K562 (cell line): ENCODE measurements around the gene PFKFB2. TPM values are rescaled to one million over a fixed set of nuclear protein-coding genes. Genes with fewer than 3 reads are reported as not detected.

ENCODE experiments used
- BCL6 ChIP-seq: fragments of 250-450 bp; sonication (Bioruptor Pico); IDR thresholded peaks from 2 replicates; pipeline ENCODE4 v1.4.0; 2020
- CBX2 ChIP-seq: fragments of 200-600 bp; sonication (generic); IDR thresholded peaks from one replicate; pipeline ENCODE4 v1.6.1; 2012; ENCODE audit warnings: mild to moderate bottlenecking, low read length, inconsistent platforms; ENCODE audit not compliant: insufficient read depth, poor library complexity, severe bottlenecking
- COPS2 ChIP-seq: fragments of 450-650 bp; conservative IDR thresholded peaks from 2 replicates; pipeline ENCODE4 v1.6.1; 2016; ENCODE audit warnings: mild to moderate bottlenecking, moderate library complexity
- CTCFL ChIP-seq: IDR thresholded peaks from 2 replicates; pipeline ENCODE4 v1.6.1; 2011; ENCODE audit warnings: borderline replicate concordance, low read depth, mild to moderate bottlenecking, moderate library complexity, low read length; ENCODE audit not compliant: insufficient read depth, poor library complexity, severe bottlenecking
- FOXA3 ChIP-seq, 2 experiments: fragments of 450-650 bp in 1 of 2; sonication (generic) in 1 of 2; formaldehyde crosslinking; IDR thresholded peaks in 1 of 2; conservative IDR thresholded peaks in 1 of 2; 2 replicates each; pipeline versions ENCODE4 v1.4.0 to v1.8.0; 2020 to 2022; ENCODE audit warnings: mild to moderate bottlenecking in 2 of 2, missing genetic modification reagents in 1 of 2
- FOXP1 ChIP-seq: sonication (generic); formaldehyde crosslinking; IDR thresholded peaks from 2 replicates; pipeline ENCODE4 v1.8.0; 2022; ENCODE audit warnings: mild to moderate bottlenecking, missing genetic modification reagents
- GMEB1 ChIP-seq: fragments of 250-450 bp; sonication (Bioruptor Pico); IDR thresholded peaks from 2 replicates; pipeline ENCODE4 v1.4.0; 2020; ENCODE audit warnings: mild to moderate bottlenecking
- GTF2F1 ChIP-seq: IDR thresholded peaks from 2 replicates; pipeline ENCODE4 v1.6.1; 2011; ENCODE audit warnings: low read depth, low read length, improper control_type of control experiment
- MBD2 ChIP-seq: sonication (generic); IDR thresholded peaks from 2 replicates; pipeline ENCODE4 v1.6.1; 2016; ENCODE audit warnings: low read depth, borderline replicate concordance
- NCOA1 ChIP-seq: fragments of 450-650 bp; IDR thresholded peaks from 2 replicates; pipeline ENCODE4 v1.6.1; 2016; ENCODE audit warnings: low read depth
- NFXL1 ChIP-seq: fragments of 450-650 bp; formaldehyde crosslinking; IDR thresholded peaks from 2 replicates; pipeline ENCODE4 v1.4.0; 2021; ENCODE audit warnings: mild to moderate bottlenecking
- RBM39 ChIP-seq: fragments of 200-400 bp; formaldehyde crosslinking; optimal IDR thresholded peaks from 2 replicates; pipeline ENCODE3; 2018; ENCODE audit warnings: low read depth, low read length
- SMARCC2 ChIP-seq: fragments of 450-650 bp; IDR thresholded peaks from 2 replicates; pipeline ENCODE4 v1.6.1; 2017; ENCODE audit warnings: antibody characterized with exemption, moderate library complexity, mild to moderate bottlenecking, low read depth
- SREBF2 ChIP-seq: sonication (generic); formaldehyde crosslinking; IDR thresholded peaks from 2 replicates; pipeline ENCODE4 v1.4.0; 2020; ENCODE audit warnings: mild to moderate bottlenecking, missing genetic modification reagents
- SRF ChIP-seq, 2 experiments: fragments of 250-450, 450-650 bp in 1 of 2; sonication (Bioruptor Pico) in 1 of 2; sonication (generic) in 1 of 2; formaldehyde crosslinking; IDR thresholded peaks; 2 replicates each; pipeline versions ENCODE4 v1.5.0 to v1.5.1; 2020 to 2022; ENCODE audit warnings: mild to moderate bottlenecking in 1 of 2, missing genetic modification reagents in 1 of 2
- SUPT5H ChIP-seq: fragments of 450-650 bp; IDR thresholded peaks from 2 replicates; pipeline ENCODE4 v1.6.1; 2016
- ZBTB2 ChIP-seq: fragments of 450-650 bp; IDR thresholded peaks from 2 replicates; pipeline ENCODE4 v1.6.1; 2016; ENCODE audit warnings: antibody characterized with exemption
- ZC3H11A ChIP-seq: IDR thresholded peaks from 2 replicates; pipeline ENCODE4 v1.6.1; 2012; ENCODE audit warnings: low read depth, low read length, improper control_type of control experiment
- ZNF165 ChIP-seq: fragments of 250-450 bp; sonication (Bioruptor Pico); IDR thresholded peaks from 2 replicates; pipeline ENCODE4 v1.4.0; 2020; ENCODE audit warnings: borderline replicate concordance
- ZNF217 ChIP-seq: sonication (generic); formaldehyde crosslinking; IDR thresholded peaks from 2 replicates; pipeline ENCODE4 v1.8.0; 2022; ENCODE audit warnings: mild to moderate bottlenecking, missing genetic modification reagents
- ZNF354B ChIP-seq: fragments of 250-450 bp; sonication (Bioruptor Pico); IDR thresholded peaks from 2 replicates; pipeline ENCODE4 v1.4.0; 2020
- ZNF445 ChIP-seq: fragments of 250-450 bp; sonication (Bioruptor Pico); IDR thresholded peaks from 2 replicates; pipeline ENCODE4 v1.4.0; 2020; ENCODE audit warnings: low read depth, mild to moderate bottlenecking, moderate library complexity
- ZNF764 ChIP-seq: fragments of 250-450 bp; sonication (Bioruptor Pico); IDR thresholded peaks from 2 replicates; pipeline ENCODE4 v1.4.0; 2020; ENCODE audit warnings: low read depth, mild to moderate bottlenecking, moderate library complexity
- ZNF830 ChIP-seq: fragments of 250-450 bp; sonication (Bioruptor Pico); IDR thresholded peaks from 2 replicates; pipeline ENCODE4 v1.5.0; 2021; ENCODE audit warnings: mild to moderate bottlenecking
- polyA plus RNA-seq, 8 experiments: library from polyadenylated mRNA; depleted of rRNA in 4 of 8; stranded (reverse) in 5 of 8; unstranded in 3 of 8; fragments of >200 nt; fragmentation: Nextera tagmentation in 2 of 8; fragmentation: Illumina TruSeq in 1 of 8; extraction: Ambion mirVana in 2 of 8; extraction: Trizol in 1 of 8; gene quantifications; 2 replicates each; pipeline versions ENCODE4 v1.2.1 to v1.2.3, GENCODE V29; 2011 to 2014; ENCODE audit warnings: inconsistent platforms in 1 of 8, missing spikeins in 1 of 8
- total RNA-seq, 7 experiments: library from RNA; depleted of rRNA in 6 of 7; stranded (reverse); fragments of >200 nt in 6 of 7; fragmentation: Illumina TruSeq in 2 of 7; extraction: Trizol in 2 of 7; gene quantifications; 2 replicates each; pipeline versions ENCODE4 v1.2.1 to v1.2.3, GENCODE V29; 2011 to 2021; ENCODE audit warnings: low replicate concordance in 1 of 7

PFKFB2 gene
- total and polyA plus RNA-seq, 9 of the 15 experiments (the other 6 are each of a cell fraction or from before 2014, with no cell fraction given): 6.9 to 26.0 (median 16.4) TPM

DNA sequence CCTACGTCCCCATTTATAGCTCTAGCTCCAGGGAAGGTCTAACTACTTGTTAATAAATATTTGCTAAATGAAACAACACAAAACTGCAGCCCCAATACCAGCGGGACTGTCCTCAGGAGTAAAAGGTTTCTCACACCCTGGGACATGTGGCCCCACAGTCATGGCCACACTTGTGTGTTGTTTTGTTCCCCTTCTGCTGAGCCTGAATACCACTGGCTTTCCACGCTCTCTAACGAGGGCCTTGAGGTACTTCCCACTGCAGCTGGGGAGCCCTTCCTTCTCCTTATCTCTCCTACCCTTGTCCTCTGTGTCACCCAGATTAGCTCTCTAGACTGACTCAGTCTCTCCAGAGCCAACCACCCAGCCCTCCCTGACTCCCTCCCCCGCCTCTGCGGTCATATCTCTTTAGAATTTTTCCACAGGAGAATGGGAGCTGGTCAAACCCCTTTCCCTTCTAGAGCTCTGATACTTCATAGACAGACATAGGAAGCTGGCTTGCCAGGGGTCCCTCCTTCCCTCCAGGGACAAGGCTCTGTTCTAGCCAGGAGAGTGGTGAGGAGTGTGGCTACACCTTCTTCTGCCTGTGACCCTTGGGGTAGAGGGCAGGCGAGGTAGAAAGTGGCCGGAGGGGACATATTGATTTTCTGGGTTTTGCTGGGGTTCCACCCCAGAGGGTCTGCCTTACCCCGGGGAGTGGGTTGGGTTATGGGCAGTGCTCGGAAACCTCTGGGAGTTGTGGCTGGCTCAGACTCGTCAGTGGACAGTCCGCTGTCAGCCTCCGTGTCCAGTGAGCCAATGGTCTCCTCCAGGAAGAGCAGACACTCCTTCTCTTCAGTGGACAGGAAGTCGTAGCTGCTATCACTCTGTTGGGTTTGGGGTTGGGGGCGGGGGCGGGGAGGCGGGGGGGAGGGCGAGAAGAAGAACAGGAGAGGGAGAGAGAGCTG lies 28.6 kb upstream of the PFKFB2 start (continued):
- TF ChIP-seq SRF (CRISPR knock-in tag; IDR thresholded peaks at IDR 0.05): peak; percentile 74 to 83; a peak in 2 of 4 replicates
- TF ChIP-seq RBM39: peak; percentile 94
- TF ChIP-seq CTCFL: no peak
- TF ChIP-seq GTF2F1: no peak
- peak; percentile 68 for TF ChIP-seq ZNF764 (CRISPR knock-in tag)
- peak; percentile 81 to 92; a peak in 3 of 4 replicates for TF ChIP-seq FOXA3 (CRISPR knock-in tag; conservative IDR thresholded peaks at IDR 0.05 in 1 of 2, IDR thresholded peaks at IDR 0.05 in 1 of 2)
- TF ChIP-seq SUPT5H: peak; percentile 92
- TF ChIP-seq NCOA1: peak; percentile 97
- no peak for TF ChIP-seq CBX2
- TF ChIP-seq FOXP1 (CRISPR knock-in tag): peak; percentile 94
- TF ChIP-seq ZNF830: peak; percentile 89; the same call in 1 of the 2 replicates
- TF ChIP-seq ZC3H11A: no peak
- TF ChIP-seq ZNF354B (CRISPR knock-in tag): peak; percentile 95
- peak; percentile 83 for TF ChIP-seq ZNF445 (CRISPR knock-in tag)
- TF ChIP-seq ZNF217 (CRISPR knock-in tag): no peak
- TF ChIP-seq MBD2: peak; percentile 91
- peak; percentile 98 for TF ChIP-seq BCL6
- peak; percentile 71; the same call in 1 of the 2 replicates for TF ChIP-seq SREBF2 (CRISPR knock-in tag)
- TF ChIP-seq ZBTB2: peak; percentile 91; the same call in 1 of the 2 replicates
- TF ChIP-seq COPS2: no peak
- TF ChIP-seq ZNF165 (CRISPR knock-in tag): peak; percentile 98
- peak; percentile 83 for TF ChIP-seq GMEB1 (CRISPR knock-in tag)
- TF ChIP-seq NFXL1 (CRISPR knock-in tag): peak; percentile 92
- peak; percentile 100 for TF ChIP-seq SMARCC2
